ENCODE measurements around the gene DBNDD2.

Gene DBNDD2

DNA sequence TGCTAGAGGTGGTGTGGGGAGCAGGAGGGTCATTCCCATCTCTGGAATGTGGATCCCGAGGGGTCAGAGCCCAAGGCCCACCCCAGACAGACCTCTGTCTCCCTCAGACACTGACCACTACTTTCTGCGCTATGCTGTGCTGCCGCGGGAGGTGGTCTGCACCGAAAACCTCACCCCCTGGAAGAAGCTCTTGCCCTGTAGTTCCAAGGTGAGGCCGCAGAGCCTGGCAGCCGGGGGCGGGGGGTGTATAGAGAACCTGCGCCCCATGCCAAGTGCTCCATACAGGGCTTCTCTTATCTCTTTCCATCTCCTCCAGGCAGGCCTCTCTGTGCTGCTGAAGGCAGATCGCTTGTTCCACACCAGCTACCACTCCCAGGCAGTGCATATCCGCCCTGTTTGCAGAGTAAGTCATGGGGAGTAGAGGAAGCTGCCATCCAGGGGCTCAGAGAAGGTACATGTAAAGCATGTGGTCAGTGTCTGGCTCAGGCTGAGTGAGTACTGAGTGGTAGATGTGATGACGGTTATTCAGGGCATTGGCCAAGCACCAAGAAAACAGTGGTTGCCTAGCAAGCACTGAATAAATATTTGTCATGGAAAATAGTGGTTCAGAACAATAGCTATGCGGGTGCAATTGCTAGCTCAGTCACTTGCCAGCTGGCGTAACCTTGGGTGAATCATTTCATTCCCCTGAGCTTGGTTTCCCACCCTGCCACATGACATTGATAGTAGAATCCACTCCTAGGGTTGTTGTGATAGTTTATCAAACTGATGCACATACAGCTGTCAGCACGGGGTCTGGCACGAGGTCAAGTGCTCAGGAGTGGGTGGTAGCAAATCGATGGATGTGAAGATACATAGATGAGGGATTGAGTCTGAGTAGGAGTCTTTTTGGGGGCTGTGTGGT is 11.4 kb downstream of the DBNDD2 start:
- DNase-seq = no peak

DNA sequence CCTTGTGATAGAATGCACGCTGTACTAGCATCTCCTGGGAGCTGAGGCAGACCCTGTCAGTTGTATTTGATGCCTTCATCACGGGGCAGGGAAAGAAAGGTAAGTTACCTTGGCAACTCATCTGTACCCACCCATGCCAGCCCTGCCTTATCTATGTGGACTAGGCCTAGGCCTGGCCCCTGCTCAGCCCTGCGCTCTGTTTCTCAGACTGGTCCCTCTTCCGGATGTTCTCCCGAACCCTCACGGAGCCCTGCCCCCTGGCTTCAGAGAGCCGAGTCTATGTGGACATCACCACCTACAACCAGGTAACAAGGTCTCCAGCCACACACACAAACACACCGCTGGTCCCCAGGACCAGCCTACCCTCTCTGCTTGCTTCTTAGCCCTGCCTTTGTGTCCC is 12.0 kb downstream of the DBNDD2 start:
- no peak for DNase-seq

DNA sequence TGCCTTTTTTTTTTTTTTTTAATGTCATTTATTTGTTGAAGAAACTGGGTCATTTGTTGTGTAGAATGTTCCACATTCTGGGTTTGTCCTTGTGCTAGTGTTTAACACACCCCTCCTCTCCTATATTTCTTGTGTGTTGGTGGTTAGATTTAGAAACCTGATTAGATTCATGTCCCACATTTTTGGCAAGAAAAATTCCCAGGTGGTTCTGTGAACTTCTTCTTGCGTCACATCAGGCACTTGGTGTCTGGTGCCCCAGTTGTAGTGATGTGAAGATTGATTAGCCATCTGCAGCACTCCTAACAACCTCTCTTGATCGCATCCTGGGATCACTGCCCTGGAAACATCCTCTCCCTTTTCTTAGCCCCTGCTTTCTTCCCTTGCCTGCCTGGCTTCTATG is 15.6 kb downstream of the DBNDD2 start:
- no peak for DNase-seq

DNA sequence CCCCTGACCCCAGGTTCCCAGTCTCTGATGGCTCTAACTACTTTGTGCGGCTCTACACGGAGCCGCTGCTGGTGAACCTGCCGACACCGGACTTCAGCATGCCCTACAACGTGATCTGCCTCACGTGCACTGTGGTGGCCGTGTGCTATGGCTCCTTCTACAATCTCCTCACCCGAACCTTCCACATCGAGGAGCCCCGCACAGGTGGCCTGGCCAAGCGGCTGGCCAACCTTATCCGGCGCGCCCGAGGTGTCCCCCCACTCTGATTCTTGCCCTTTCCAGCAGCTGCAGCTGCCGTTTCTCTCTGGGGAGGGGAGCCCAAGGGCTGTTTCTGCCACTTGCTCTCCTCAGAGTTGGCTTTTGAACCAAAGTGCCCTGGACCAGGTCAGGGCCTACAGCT is 17.5 kb downstream of the DBNDD2 start:
- DNase-seq = no peak

- DNase-seq = no peak
These were observed 18.4 kb downstream of the DBNDD2 start for GRCh38 chr20:45426320-45427016.

DNA sequence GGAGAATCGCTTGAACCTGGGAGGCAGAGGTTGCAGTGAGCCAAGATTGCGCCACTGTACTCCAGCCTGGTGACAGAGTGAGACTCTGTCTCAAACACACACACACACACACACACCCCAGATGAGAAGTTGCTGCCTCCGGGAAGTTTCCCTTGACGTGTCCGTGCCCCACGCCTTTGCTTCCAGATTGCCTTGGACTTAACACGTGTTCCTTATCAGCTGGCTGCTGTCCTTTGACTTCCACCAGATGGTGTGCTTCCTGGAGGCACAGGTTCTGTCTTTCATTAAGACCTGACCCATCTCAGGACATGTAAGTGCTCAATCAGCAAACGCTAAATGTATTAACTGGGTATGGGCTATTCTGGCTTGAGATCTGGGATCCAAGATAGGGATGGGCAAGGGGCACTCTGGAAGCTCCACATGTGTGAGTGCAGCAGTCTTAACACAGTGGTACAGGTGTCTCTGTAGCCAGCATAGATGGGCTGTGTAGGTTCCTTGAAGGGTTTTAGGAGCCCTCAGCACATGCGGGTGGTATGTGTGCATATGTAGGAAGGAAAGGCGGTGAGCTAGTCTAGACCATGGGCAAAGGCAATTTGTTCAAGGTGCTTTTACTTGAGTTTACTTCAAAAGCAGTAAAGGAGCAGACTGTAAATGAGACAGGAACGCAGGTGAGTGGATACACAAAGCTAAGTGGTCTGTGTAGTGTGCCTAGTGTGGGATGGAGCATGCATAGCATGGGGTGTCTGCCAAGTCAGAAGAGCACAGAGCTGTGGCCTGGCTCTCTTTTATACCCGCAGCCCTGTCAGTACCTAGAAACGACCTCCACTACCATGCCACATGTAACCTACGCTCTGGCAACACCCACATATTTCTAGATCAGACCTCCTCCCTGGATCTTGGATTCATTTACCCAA is 19.4 kb downstream of the DBNDD2 start:
- DNase-seq = no peak

- no peak for DNase-seq
These were observed 21.5 kb downstream of the DBNDD2 start for GRCh38 chr20:45429618-45430017.

GRCh38 chr20:45432294-45432693 is 24.2 kb downstream of the DBNDD2 start:
- DNase-seq = no peak

- DNase-seq = no peak
These were observed 25.2 kb downstream of the DBNDD2 start for GRCh38 chr20:45433316-45433715.

GRCh38 chr20:45433976-45434375 is 25.9 kb downstream of the DBNDD2 start:
- no peak for DNase-seq

GRCh38 chr20:45436732-45437485 is 28.8 kb downstream of the DBNDD2 start:
- DNase-seq = peak; percentile 88

DNA sequence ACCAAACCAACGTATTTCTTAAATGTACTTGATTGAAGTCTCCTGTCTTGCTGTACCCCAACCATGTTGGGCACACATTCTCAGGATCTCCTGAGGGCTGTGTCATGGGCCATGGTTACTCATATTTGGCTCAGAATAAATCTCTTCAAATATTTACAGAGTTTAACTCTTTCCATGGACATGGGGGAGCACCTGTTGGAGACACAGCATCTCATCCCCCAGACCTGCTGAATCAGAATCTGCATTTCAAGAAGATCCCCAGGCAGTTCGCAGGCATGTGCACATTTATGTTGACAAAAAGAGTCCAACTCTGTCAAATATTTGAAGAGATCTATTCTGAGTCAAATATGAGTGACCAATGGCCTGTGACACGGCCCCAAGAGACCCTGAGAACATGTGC is 32.3 kb downstream of the DBNDD2 start:
- no peak for DNase-seq

DNA sequence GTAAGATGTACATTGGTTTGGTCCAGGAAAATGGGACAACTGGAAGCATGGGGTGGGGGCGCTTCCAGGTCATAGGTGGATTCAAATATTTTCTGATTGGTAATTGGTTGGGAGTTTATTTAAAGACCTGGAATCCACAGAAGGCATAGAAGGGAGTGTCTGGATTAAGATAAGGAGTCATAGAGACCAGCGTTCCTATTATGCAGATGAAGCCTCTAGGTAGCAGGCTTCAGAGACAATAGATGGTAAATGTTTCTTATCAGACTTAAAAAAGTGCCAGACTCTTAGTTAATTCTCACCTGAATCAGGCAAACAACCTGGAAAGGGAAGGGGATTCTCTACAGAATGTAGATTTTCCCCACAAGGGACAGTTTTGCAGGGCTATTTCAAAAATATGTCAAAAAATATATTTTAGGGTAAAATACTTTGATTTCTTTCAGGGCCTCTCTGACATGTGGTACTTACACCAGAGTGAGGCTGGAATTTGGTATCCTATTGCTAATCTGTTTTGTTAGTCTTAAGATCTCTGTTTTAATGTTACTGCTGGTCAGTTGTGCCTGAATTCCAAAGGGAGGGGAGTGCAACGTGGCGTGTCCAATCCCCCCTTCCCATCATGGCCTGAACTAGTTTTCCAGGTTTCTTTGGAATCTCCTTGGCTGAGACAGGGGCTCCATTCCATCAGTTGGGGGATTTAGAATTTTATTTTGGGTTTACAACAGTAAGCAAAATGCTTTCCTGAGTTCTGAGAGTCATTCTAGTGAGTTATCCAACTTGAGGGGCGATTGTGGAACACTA is 33.0 kb downstream of the DBNDD2 start:
- no peak for DNase-seq

- DNase-seq = no peak
These were observed 33.7 kb downstream of the DBNDD2 start for GRCh38 chr20:45441746-45442145.

DNA sequence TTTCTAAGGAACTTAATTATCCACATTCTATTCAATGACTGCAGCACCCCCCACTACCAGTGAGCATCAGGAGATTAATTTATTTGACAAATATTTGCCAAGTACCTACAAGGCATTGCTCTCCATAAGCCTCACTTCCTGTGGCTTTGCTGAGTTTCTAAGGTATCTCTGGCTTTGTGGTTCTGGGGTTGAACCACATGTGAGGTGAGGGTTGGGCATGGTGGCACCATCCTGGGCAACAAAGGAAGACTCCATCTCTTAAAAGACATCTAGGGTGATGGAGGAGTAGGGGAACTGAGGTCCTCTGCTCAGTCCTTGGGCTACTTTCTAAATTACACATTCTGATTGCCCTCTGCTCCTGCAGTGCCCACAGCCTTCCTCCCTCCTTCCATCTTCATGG is 36.0 kb downstream of the DBNDD2 start:
- DNase-seq = no peak

DNA sequence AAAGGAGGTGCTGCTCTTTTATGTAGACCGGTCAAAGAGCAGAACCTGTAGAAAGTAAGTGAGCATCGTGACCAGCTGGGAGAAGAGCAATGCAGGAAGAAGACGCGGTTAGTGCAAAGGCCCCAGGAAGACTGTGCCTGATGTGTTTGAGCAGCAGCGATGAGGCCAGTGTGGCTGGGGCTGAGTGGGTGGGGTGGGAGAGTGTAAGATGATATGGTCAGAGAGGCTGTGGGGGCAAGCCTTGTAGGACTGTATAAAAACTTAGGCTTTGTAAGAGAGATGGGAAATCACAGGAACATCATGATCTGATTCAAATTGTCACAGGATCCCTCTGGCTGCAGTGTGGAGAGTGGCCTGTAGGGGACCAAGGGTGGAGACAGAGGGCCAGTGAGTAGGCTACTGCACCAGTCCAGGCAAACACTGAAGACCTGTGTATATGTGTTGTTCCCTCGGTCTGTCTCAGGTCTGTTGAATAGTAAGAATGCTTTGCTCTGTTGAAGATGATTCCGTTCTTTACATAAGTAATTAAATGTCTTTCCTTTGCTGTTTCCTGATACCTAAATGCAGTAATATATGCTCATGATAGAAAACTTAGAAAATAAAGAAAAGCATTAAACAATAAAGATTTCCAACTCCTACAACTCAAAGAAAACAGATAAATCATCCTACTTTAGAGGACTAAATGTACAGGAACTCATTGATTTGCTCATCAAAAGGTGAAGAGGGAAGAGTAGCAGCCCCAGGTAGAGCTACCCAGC is 37.9 kb downstream of the DBNDD2 start:
- peak; percentile 32 for DNase-seq

DNA sequence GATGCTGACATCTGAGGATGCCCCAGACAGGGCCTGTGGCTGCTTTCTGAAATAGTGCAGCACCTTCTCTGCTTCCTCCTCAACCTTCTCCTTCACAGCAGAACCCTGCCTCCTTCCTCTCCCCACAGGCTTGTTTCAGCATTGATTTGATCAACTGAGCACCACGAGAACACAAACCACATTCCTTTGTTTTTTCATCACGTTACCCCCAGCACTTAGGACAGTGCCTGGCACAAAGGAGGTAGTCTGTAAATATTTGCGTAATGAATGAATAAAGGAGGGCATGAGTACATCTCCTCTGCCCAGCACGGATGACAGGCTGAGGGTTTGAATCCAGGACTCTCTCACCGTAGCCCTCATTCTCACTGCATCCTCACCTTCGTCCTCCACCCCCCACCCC is 40.2 kb downstream of the DBNDD2 start:
- DNase-seq = no peak

- DNase-seq = no peak
These were observed 41.4 kb downstream of the DBNDD2 start for GRCh38 chr20:45449528-45449927.

DNA sequence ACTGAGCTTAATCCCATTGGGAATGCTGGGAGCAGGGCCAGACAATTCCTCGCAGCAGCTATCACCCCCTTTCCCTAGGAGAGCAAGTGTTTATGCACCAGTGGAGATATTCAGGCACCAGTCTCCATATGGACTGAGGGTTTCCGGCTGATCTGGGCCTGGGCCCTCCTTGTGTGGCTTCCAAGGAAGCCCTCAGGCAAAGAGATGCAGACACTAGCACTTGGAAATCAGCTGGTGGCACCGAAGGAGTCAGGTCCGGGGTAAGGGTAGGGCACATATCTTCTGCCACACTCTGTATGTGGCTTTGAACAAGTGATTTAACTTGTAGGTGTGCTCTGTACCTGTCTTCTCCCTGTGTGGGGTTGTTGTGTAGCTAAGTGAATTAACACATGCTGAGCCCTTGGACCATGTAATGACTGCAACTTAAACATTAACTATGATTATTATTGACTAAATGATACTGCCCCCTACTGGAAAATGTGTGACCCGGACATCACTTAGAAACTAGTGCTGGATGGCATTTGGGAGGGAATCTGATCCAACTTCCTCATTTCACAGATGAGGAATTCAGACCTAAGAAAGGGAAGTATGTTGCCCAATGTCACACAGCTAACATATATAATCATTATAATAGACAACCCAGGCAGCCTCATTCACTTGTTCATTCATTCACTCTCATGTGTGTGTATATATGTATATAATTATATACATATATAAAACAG is 42.2 kb downstream of the DBNDD2 start:
- no peak for DNase-seq

DNA sequence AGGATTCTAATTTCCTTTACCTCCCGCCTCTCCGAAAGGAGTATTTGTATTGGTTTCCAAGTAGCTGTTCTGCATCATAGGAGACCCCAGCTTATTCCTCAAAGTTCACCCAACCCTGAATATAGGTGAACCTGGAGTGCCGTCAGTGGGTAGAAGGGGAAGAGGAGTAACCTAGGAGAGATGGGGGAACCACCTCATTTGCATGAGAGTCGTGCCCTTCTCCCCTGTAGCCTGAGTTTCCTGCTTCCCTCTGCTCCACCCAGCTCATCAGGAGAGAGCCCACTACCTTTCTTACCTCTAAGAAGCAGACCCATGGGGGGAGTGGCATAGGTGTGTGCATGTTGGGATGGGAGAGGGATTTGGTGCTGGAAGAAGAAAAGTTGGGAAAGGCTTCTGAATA is 44.1 kb downstream of the DBNDD2 start:
- DNase-seq = no peak
